GM19455 (cell line): ENCODE measurements around the gene GHRH.

Source experiments
- ATAC-seq: cut with Tn5 transposase; IDR thresholded peaks from one replicate; pipeline ENCODE4 v1.9.1; 2021; ENCODE audit not compliant: unreplicated experiment

GHRH gene

DNA sequence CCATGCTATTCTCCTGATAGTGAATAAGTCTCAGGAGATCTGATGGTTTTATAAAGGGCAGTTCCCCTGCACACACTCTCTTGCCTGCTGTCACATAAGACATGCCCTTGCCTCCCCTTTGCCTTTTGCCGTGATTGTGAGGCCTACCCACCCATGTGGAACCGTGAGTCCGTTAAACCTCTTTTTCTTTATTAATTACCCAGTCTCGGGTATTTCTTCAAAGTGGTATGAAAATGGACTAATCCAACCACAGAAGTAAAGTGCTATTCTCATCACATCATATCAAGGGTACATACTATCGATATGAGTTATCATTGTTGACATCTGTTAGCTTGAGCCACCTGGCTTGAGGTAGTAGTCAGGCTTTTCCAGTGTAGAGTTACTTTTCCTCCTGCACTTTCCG, 30.1 kb upstream of the GHRH start:
- ATAC-seq, result no peak

- no peak for ATAC-seq
Measured at GRCh38 chr20:37290158-37290810, 28.7 kb upstream of the GHRH start.

DNA sequence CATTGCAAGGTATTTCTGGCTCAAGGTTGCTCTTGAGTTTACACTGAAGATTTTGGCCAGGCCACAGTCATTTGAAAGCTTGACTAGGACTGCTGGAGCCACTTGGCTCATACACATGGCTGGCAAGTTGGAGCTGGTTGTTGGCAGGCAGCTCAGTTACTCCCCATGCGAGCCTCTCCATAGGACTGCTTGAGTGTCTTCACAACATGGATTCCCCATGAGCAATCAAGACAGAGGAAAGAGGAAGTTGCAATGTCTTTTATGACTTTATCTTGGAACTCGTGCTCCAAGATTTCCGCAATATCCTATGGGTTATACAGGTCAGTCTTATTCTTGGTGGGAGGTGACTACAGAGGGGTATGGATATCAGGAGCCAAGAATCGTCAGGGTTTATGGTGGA, 26.5 kb upstream of the GHRH start:
- no peak for ATAC-seq

- ATAC-seq, result no peak
Measured at GRCh38 chr20:37285664-37286374, 24.2 kb upstream of the GHRH start.

DNA sequence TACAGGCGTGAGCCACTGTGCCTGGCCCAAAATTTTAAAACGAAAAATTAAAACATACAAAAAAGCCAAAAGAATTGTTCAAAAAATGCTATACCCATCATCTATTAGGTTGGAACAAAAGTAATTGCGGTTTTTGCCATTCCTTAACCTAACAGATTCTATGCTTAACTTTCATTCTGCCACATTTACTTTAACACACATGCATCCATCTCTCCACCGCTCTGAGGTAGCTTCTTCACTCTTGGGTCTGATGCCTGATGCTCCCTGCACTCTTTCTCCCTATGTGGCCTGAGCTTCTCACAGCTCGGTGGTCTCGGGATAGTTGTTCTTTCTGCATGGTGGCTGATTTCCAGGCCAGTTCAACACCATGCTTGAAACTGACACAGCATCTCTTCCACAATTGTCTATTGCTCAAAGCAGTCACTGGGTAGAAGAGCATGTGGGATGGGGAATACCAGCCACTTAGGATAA, 23.1 kb upstream of the GHRH start:
- no peak for ATAC-seq

DNA sequence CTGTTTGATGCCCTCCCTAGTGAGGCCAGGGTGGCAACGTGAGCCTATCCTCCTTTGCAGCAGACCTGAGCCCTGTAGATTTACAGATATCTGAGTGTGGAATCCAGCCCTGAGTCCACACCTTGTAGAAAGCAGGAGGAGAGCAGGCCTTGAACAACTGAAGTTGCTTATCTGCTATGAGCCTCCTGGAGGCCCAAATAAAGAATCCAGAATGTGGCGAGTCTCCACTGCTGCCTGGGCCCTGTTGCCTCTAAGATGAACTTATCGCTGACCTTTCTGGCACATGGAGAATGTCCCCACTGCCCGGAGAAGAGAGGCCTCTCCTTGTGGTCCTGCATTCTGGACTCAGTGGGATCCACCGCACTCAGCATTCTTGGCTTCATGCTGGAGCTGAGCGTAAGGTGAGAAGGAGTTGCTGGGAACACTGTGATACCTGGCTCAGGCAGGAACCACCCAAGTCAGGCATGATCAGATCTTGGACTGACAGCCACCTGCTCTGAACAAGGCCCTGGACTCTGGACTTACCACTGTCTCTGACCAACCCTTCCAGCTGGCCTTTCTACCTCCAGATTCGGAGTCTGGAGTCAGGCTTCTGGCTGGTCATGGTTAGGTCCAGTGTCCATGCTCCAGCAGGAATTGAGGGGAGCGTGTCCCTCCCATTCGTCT, 22.0 kb upstream of the GHRH start:
- ATAC-seq, result no peak

DNA sequence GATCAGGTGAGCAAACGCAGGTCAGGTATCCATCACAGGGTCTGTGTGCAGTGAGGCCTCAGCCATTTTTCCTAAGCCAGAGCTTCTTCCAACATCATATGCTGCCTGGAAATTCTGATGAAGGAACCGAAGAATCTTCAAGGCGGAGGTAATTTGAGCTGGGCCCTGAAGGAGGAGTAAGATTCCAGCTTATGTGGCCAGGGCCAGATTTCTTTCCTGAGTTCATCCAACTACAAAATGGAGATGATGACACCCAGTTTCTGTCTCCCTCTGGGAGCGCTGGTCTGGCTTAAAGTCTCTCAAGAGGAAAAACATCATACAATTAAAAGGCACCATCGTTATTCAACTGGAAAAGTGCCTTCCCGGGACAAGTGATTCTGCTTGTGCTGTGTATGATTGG, 20.9 kb upstream of the GHRH start:
- ATAC-seq, result no peak

GRCh38 chr20:37280403-37280802, 18.8 kb upstream of the GHRH start:
- no peak for ATAC-seq

DNA sequence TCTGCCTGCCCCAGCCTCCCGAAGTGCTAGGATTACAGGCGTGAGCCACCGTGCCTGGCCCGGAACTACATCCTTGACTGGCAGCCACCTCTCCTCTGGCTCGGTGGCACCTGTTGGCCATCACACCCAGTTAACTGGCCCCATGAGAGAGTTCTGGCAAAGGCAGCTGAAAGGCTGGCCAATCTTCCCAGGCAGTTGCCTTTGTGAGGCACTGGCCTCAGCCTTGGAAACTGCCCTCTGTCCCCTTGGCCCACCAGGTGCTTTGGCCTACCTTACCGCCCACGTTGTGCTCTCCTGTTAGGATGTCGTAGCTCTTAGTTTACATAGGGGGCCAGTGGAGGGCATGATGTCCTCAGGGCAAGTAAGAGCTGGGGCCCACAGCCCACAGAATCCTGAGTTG, 18.2 kb upstream of the GHRH start:
- ATAC-seq, result no peak

DNA sequence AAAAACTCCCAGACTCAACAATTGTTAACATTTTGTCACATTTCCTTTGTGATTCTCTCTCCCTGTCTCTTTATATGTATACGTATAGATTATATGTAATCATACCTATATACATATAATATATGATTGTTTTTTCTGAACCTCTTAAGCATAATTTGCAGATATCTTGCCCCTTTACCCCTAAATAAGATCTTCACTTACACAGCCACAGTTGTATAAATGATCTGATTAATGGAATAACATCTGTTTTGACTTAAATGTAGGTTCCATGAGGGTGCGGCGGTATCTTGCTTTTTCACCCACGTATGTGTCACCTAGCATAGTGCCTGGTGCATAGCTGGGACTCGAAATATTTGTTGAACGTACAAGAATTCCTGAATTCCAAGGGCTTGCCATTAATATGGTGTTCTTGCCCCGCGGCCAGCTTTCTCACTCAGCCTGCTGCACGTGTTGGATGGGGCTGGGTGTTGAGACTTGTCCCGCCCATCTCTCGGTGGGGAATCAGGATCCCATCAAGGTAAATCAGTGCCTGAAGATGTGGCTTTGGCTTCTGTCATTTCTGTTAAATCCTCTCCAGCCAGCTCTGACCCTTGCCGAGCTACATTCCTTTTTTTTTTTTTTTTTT, 17.5 kb upstream of the GHRH start:
- no peak for ATAC-seq

DNA sequence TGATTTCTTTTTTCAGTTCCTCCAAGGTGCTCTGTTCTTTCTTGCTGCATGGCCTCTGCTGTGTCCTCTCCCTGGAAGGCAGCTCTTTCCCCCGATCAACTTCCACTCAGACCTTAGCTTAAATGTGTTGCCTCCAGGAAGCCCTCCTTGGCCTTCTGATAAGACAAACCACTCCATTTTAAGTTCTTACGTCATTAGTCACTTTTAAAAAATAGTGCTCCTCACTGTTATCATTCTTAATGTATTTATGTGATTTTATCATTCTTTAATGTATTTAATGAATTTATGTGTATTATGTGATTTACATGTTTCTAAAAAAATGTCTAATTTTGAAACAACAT, 15.6 kb upstream of the GHRH start:
- ATAC-seq, result no peak

GRCh38 chr20:37276494-37277252, 15.1 kb upstream of the GHRH start:
- peak; percentile 73 for ATAC-seq

DNA sequence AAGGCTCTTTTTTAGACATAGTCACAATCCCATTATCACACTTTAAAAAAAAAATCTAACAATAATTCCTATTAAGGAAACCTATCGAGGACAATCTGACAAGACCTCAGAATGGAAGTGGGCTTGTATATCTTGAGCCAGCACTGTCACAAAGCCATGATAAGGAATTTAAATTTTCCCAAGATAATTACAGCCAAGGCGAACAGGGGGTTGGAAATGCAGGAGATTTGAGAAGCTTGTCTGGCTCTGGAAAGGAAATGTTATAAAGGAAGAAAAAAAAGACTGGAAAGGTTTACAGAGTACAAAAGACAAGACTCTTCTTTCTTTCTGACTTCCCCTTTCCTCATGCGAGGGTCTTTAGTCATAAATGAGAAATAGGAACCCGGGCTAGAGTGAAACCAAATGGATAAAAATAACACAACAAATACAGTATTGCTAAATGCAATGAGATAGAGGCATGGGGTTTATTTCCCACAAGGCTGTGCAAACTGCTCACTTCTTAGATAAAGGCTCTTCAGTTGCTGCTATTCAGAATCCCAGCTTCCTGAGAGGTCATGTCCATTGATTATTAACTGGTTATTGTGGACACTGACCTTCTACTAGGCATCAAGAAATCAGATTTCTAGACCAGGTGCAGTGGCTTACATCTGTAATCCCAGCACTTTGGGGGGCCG, 13.4 kb upstream of the GHRH start:
- no peak for ATAC-seq

DNA sequence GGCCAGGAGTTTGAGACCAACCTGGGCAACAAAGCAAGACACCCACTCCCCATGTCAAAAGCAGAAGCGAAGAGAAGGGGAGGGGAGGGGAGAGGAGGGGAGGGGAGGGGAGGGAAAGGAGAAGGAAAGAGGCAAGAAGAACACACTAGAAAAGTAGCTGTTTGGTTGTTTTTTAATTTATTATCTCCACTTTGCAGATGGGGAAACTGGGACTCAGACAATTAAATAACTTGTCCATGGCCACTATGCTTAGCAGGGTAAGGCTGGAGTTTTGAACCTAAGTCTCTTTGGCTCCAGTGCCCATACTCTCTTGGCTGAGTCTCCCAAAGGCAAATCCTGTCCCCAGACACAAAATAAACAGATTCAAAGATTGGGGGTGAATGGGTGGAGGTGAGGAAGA, 12.4 kb upstream of the GHRH start:
- ATAC-seq, result no peak

DNA sequence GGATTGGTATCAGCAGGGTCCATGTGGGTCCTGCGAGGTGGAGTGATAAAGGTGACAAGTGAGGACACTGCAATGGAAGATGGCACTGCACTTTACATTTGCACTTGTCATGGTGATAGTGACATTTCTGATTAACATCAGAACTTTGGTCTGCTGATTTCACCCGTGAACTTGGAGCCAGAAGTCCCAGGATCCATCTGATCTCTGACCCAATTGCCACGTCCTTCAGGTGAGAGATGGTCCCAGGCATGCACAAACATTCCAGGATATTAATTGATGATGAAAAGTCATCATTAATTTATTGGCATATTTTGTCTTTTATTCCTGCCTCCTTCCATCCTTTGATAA, 9.8 kb upstream of the GHRH start:
- ATAC-seq, result no peak

DNA sequence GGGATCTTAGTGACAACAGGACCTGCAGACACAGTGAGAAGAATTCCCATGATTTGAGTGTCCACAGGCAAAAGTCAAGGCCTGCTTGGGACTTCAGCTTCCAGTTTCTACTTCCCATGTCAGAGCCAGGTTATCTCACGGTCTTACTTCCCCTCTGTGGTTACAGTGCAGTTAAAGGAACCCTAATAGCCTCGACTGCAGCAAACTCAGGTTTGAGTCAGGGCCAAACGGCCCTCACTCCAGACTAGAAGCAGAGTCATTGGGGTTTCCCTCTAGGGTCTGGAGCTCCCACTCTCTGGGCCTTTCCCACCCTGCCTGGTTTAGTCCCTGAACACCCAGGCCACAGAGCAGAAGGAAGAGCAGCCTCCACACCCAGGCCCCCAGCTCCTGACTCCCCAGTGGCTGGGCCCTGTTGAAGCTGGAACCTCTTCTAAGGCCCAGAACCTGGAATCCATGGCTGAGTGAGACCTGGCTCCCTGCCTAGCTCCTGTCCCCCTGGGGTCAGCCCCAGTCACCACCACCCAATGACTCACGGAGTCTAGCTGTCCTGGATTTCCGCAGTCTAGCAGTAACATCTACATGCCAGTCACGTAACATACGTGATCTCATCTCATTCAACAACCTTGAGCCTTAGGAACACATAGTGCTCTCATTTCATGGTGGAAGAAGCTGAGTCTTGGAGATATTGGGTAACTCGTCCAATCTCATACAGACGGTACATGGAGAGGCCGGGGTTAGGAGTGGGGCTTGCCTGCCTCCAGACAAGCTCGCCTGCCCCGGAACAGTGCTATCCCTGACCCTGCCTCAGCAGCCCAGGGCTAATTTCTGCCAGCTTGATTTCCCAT, 9.2 kb upstream of the GHRH start:
- no peak for ATAC-seq

DNA sequence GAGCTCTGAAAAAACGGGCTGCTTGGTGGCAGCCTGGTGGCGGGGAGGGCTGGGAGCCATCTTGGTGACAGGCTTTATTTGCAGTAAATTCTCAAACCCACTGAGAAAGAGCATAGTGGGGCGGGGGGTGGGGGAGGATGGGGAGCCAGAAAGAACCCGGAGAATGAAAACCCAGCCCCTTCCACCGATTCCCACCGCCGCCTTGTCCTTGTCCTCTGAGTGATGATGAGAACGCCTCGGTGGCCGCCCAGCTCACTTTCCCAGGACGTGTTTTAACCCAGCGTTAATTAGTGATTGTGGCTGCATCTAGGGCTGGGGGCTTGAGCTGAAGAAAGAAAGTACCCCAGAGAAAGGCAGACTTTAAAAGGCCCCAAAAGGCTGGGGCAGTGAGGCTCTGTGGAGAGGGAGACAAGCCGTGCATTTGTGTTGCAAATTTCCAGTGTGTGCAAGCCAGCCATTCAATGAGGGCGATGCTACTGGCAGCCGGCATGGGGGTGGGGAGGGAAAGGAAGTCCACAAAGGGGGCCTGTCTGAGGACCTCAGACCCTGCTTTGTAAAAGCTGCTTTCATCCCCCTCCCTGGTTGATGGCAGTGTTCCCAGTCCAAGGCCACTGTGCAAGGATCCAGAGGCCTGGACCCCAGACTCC, 6.2 kb upstream of the GHRH start:
- ATAC-seq, result no peak

DNA sequence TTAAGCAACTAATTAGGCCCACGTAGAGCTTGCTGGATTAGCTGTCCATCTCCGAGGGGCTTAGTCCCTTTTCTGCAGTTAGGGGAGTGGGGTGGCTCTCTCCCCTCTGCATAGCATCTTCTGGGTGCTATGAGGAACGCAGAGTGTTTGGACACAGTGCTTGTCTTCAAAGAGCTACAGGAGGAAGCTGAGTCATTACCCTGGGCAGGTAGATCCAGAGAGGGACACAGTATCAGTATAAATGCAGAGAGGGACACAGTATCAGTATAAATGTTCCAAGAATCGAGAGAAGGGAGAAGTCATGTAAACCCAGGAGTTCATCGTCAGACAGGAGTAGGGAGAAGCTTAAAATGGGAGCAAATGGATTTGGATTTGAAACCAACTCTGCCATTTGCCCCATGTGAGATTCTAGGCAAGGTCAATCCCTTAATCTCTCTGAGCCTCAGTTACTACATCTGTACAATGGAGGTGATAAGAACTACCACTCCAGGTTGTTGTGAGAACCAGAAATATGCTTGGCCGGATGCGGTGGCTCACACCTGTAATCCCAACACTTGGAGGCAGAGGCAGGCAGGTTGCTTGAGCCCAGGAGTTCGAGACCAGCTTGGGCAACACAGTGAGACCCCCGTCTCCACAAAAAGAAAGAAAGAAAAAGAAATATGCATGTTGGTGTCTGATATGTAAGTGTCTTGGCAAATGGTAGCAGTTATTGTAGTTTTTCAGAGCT, 5.5 kb upstream of the GHRH start:
- no peak for ATAC-seq

DNA sequence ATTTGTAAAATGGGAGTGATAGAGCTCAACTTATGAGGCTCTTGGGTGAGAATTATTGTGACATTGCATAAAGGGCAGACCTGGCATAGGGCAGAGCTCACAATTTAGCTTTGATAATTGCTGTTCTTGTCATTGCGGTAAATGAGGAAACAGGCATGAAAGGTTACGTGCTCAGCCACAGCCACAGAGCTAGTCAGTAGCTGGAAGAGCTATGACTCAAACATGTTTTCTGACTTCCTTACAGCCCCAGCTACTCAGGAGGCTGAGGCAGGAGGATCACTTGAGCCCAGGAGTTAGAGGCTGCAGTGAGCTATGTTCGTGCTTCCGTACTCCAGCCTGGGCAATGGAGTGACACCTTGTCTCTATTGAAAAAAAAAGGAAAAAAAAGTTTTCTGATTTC, 3.5 kb upstream of the GHRH start:
- no peak for ATAC-seq
